H7 (cell line): Measurements from ENCODE around the gene FAM53A. TPM values are rescaled to one million over a fixed set of nuclear protein-coding genes. Genes with fewer than 3 reads are reported as not detected.
"Not testable (repeated sequence)": the region's sequence is repeated elsewhere in the genome, so short reads cannot be mapped to it uniquely, and the experiment has no call there.

Experiments
- DNase-seq: peaks from one replicate; pipeline ENCODE4 v3.0.0; 2012
- H3K27me3 ChIP-seq: 2 replicates; pipeline ENCODE4 v1.6.0; 2011; ENCODE audit warnings: mild to moderate bottlenecking, low read length; ENCODE audit not compliant: control insufficient read depth, insufficient read depth
- H3K36me3 ChIP-seq: replicated peaks from 2 replicates; pipeline ENCODE4 v1.5.1; 2011; ENCODE audit warnings: low read length; ENCODE audit not compliant: control insufficient read depth, insufficient read depth
- H3K4me3 ChIP-seq: 2 replicates; pipeline ENCODE4 v1.5.1; 2011; ENCODE audit warnings: low read depth, mild to moderate bottlenecking, control low read depth, low read length, moderate library complexity; ENCODE audit not compliant: insufficient read depth
- total RNA-seq: library from RNA; depleted of rRNA; stranded (reverse); fragments of >200 nt; shearing (Covaris generic); gene quantifications from 2 replicates; pipeline ENCODE4 v1.2.3, GENCODE V29; 2014

FAM53A gene
- total RNA-seq, 1 experiment from 2014 or later: 7.4 TPM

DNA sequence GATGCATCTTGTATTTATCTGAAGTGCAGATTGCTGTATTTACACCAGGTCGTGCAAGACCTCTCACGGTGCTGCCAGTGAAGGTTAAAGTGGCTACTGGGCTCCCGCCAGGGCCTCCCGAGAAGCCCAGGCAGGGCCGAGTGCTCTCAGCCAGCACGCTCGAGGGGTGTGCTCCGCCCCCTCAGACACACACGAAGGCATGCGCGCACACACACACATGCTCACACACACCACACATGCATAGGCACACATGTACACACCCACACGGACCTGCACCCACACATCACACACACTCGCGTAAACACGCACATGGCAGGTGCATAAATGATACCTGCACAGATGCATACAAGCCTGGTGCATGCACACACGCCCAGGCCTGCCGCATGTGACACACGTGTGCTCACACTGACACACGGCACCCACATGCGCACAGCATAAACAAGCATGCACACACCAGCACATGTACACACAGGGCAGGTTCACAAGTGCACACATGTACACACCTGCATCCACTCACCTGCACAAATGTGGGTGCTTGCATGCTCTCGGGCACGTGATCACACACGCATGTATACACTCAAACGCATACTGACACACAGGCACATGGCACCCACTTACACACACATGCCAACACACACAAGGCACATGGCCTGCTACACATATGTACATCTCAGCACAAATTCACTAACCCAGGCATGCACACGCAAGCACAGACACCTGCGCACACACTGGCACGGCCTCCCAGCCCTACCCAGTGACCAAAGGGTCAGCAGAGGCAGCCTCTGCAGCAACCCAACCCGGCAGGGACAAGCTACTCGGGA lies 71.6 kb downstream of the FAM53A start:
- Histone ChIP-seq H3K27me3 (no peaks in the 10 kb centered on the region), H3K36me3 (no peaks in the 10 kb centered on the region), H3K4me3 (no peak overlapping the region)
- peak; percentile 50 for DNase-seq

- DNase-seq: no peak
- Histone ChIP-seq H3K4me3 (no peak overlapping the region), H3K36me3 (no peaks in the 10 kb centered on the region), H3K27me3 (no peaks in the 10 kb centered on the region)
These were observed 72.6 kb downstream of the FAM53A start for GRCh38 chr4:1611501-1611870.

- Histone ChIP-seq H3K27me3 (no peaks in the 10 kb centered on the region), H3K4me3 (no peak overlapping the region), H3K36me3 (no peaks in the 10 kb centered on the region)
- peak; percentile 60 for DNase-seq
These were observed 73.2 kb downstream of the FAM53A start for GRCh38 chr4:1610791-1611500.

DNA sequence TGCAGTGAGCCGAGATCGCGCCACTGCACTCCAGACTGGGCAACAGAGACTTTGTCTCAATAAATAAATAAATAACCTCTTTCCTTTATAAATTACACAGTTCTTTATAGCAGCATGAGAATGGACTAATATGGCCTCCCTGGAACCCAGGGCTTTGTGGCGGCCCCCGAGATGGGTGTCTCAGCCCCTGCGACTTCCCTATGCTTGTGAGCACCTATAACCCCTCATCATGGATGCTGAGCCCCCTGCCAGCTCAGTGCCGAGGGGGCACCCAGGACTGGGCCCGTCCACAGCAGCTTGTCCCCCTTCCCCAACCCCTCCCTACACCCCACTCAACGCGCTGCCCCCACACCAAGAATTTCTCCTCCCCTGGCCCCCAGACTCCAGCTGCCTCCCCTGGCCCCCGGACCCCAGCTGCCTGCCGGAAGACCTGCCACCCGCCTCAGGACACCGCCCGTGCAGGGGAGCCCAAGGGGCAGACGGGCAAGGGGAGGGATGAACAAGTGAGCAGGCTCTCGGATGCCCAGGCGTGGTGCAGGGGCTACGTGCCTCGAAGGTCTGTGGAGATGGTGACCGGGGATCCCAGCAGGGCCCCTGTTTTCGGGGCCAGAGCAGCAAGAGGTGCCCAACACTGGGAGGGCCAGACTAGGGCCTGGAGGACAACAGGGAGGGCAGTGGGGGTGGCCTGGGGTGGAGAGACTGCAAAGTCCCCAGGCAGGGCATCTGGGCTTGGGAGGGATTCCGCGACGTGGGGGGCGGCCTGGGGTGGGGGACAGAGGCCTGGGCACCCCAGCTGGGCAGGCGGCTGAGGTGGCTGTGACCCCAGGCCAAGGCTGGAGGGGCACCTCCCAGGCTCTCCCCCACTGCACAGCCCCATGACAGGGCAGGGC lies 74.0 kb downstream of the FAM53A start:
- Histone ChIP-seq H3K36me3 (no peaks in the 10 kb centered on the region), H3K27me3 (no peaks in the 10 kb centered on the region), H3K4me3 (no peak overlapping the region)
- DNase-seq: peak; percentile 58

GRCh38 chr4:1608821-1609500 lies 75.2 kb downstream of the FAM53A start:
- no peak overlapping the region for H3K4me3 ChIP-seq
- no peaks in the 10 kb centered on the region for H3K36me3 ChIP-seq
- no peaks in the 10 kb centered on the region for H3K27me3 ChIP-seq
- DNase-seq: peak; percentile 76

DNA sequence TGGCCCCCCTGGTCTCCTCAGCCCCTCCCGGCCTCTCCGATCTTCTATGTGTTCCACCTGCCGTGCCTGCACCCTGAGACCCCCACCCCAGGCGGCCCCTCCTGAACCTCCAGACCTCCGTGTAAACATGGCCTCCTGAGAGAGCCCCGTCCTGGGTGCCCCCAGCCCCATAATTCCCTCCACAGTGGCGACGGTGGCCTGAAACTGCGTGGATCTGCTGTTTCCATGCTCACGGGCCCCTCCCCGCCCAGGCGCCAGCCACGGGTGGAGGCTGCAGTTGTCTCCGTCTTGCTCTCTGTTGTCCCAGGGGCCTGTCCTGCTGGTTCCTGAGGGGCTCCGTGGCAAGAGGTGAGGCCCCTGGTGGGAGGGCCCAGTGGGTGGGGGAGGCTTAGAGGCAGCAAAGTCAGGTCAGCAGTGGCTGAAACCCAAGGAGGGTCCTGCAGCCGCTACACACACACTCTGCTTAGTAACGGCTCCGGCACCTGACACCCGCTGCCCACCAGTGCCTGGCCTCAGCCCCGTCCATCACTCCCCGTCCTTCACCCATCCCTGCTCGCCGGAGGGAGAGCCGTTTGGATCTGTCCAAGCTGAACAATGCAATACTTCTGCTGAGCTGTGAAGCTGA lies 75.8 kb downstream of the FAM53A start:
- Histone ChIP-seq H3K4me3 (no peak overlapping the region), H3K36me3 (no peaks in the 10 kb centered on the region), H3K27me3 (no peaks in the 10 kb centered on the region)
- peak; percentile 64 for DNase-seq

DNA sequence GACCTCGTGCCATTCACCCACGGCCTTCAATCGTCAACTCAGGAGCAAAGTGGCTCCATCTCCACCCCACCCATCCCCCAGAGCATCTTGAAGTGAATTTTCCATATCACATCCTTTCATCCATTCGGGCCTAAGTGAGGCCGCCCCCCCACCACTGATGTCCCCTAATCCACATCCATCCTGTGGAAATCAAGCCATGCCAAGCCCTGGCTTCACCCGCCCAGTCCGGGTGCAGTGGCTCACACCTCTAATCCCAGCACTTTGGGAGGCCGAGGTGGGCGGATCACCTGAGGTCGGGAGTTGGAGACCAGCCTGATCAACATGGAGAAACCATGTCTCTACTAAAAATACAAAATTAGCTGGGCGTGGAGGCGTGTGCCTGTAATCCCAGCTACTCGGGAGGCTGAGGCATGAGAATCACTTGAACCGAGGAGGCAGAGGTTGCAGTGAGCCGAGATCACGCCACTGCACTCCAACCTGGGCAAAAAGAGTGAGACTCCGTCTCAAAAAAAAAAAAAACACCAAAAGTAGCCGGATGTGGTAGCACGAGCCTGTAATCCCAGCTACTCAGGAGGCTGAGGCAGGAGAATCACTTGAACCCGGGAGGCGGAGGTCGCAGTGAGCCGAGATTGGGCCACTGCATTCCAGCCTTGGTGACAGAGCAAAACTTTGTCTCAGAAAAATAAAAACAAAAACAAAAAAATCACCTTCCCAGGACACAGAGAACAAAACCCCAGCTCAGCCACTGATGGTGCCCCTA lies 76.5 kb downstream of the FAM53A start:
- peak; percentile 30 for DNase-seq
- not testable (repeated sequence) for H3K36me3 ChIP-seq, H3K27me3 ChIP-seq, H3K4me3 ChIP-seq

- H3K4me3 ChIP-seq: no peak overlapping the region
- H3K36me3 ChIP-seq: no peaks in the 10 kb centered on the region
- DNase-seq: peak; percentile 78
- no peaks in the 10 kb centered on the region for H3K27me3 ChIP-seq
These were observed 79.4 kb downstream of the FAM53A start for GRCh38 chr4:1604706-1605205.

GRCh38 chr4:1604181-1604705 lies 79.9 kb downstream of the FAM53A start:
- no peak for DNase-seq
- no peak overlapping the region for H3K4me3 ChIP-seq
- H3K27me3 ChIP-seq: no peaks in the 10 kb centered on the region
- no peaks in the 10 kb centered on the region for H3K36me3 ChIP-seq

- no peak overlapping the region for H3K4me3 ChIP-seq
- DNase-seq: peak; percentile 68
- no peaks in the 10 kb centered on the region for H3K36me3 ChIP-seq
- H3K27me3 ChIP-seq: no peaks in the 10 kb centered on the region
These were observed 80.5 kb downstream of the FAM53A start for GRCh38 chr4:1603413-1604135.

DNA sequence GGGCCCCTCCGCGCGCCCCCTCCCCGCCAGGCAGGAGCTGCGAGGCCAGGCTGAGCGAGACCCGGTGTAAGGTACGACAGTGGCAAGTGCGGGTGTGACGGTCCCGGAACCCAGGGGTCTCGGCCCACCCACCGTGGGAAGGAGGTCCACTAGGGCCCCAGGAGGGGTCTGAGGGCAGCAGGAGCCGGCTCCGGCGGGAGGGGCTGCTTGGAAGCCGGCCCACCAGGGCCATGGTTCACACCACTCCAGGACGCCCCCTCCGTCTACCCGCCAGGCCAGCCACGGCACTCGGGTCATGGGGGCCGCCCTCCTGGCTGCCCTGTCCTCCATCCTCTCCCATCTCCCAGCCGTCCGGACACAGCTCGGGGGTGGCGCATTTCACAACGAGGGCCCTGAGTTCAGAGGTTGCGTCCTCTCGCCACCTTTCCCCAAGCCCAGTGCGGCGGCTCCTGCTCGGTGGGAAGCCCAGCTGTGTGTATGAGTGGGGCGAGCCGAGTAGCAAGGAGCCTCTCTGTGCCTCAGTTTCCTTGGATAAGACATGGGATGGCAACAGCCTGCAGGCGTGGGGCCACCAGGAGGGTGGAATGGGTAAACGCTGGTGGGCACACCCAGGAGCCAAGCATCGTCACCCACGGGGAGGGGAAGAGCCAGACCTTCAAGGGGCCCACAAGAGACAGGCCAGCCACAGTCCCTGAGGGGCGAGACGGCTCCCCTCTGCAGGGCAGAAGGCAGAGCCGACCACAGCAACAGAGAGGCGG lies 81.3 kb downstream of the FAM53A start:
- Histone ChIP-seq H3K4me3 (no peak overlapping the region), H3K27me3 (no peaks in the 10 kb centered on the region), H3K36me3 (no peaks in the 10 kb centered on the region)
- peak; percentile 70 for DNase-seq
